Rectal smooth muscle tissue (tissue), 1 donor: ENCODE data around the gene HDAC8.
"Not testable (repeated sequence)": the region's sequence is repeated elsewhere in the genome, so short reads cannot be mapped to it uniquely, and the experiment has no call there.

ENCODE experiments used
- H3K27ac ChIP-seq: one replicate; pipeline ENCODE4 v1.7.0; 2013; ENCODE audit warnings: low read depth, low read length, inconsistent platforms
- H3K27me3 ChIP-seq: one replicate; pipeline ENCODE4 v1.7.0; 2013; ENCODE audit warnings: low read length; ENCODE audit not compliant: control insufficient read depth, insufficient read depth
- H3K36me3 ChIP-seq: one replicate; pipeline ENCODE4 v1.7.0; 2013; ENCODE audit warnings: low read length; ENCODE audit not compliant: control insufficient read depth, insufficient read depth
- H3K4me1 ChIP-seq: one replicate; pipeline ENCODE4 v1.7.0; 2013; ENCODE audit warnings: low read length; ENCODE audit not compliant: control insufficient read depth, insufficient read depth
- H3K4me3 ChIP-seq: one replicate; pipeline ENCODE4 v1.7.0; 2013; ENCODE audit warnings: low read length
- H3K9ac ChIP-seq: one replicate; pipeline ENCODE4 v1.7.0; 2013; ENCODE audit warnings: low read length

The HDAC8 gene

GRCh38 chrX:72470117-72470516 is 102.5 kb downstream of the HDAC8 start:
- no peaks in the 10 kb centered on the region for H3K4me1 ChIP-seq
- H3K4me3 ChIP-seq: no peak overlapping the region
- no peaks in the 10 kb centered on the region for H3K27me3 ChIP-seq
- H3K36me3 ChIP-seq: no peaks in the 10 kb centered on the region
- no peak overlapping the region for H3K27ac ChIP-seq
- no peak overlapping the region for H3K9ac ChIP-seq

GRCh38 chrX:72468607-72469006 is 104.0 kb downstream of the HDAC8 start:
- Histone ChIP-seq H3K27me3 (no peaks in the 10 kb centered on the region), H3K4me1 (no peaks in the 10 kb centered on the region), H3K4me3 (no peak overlapping the region), H3K36me3 (peaks cover 2% of the 10 kb centered on the region), H3K9ac (no peak overlapping the region), H3K27ac (no peak overlapping the region)

GRCh38 chrX:72467135-72467534 is 105.5 kb downstream of the HDAC8 start:
- H3K27ac ChIP-seq: no peak overlapping the region
- H3K4me1 ChIP-seq: no peaks in the 10 kb centered on the region
- no peak overlapping the region for H3K9ac ChIP-seq
- H3K27me3 ChIP-seq: no peaks in the 10 kb centered on the region
- H3K36me3 ChIP-seq: peaks cover 2% of the 10 kb centered on the region
- H3K4me3 ChIP-seq: no peak overlapping the region

GRCh38 chrX:72466493-72466892 is 106.2 kb downstream of the HDAC8 start:
- no peak overlapping the region for H3K27ac ChIP-seq
- H3K4me3 ChIP-seq: no peak overlapping the region
- no peaks in the 10 kb centered on the region for H3K27me3 ChIP-seq
- H3K36me3 ChIP-seq: peaks cover 2% of the 10 kb centered on the region
- no peak overlapping the region for H3K9ac ChIP-seq
- no peaks in the 10 kb centered on the region for H3K4me1 ChIP-seq

- Histone ChIP-seq H3K27me3 (no peaks in the 10 kb centered on the region), H3K27ac (no peak overlapping the region)
Observed at GRCh38 chrX:72465889-72466288, 106.8 kb downstream of the HDAC8 start.

GRCh38 chrX:72461766-72462165 is 110.9 kb downstream of the HDAC8 start:
- Histone ChIP-seq H3K27ac (no peak overlapping the region), H3K9ac (no peak overlapping the region), H3K4me3 (no peak overlapping the region), H3K4me1 (no peaks in the 10 kb centered on the region), H3K27me3 (no peaks in the 10 kb centered on the region), H3K36me3 (peaks cover 2% of the 10 kb centered on the region)

More at GRCh38 chrX:72465889-72466288, 106.8 kb downstream of the HDAC8 start:
- H3K9ac ChIP-seq: no peak overlapping the region
- peaks cover 2% of the 10 kb centered on the region for H3K36me3 ChIP-seq
- H3K4me3 ChIP-seq: no peak overlapping the region
- H3K4me1 ChIP-seq: no peaks in the 10 kb centered on the region

GRCh38 chrX:72461288-72461687 is 111.4 kb downstream of the HDAC8 start:
- Histone ChIP-seq H3K36me3 (peaks cover 2% of the 10 kb centered on the region), H3K27ac (no peak overlapping the region), H3K4me1 (no peaks in the 10 kb centered on the region), H3K4me3 (no peak overlapping the region), H3K9ac (no peak overlapping the region), H3K27me3 (no peaks in the 10 kb centered on the region)

GRCh38 chrX:72460715-72461114 is 111.9 kb downstream of the HDAC8 start:
- H3K27me3 ChIP-seq: no peaks in the 10 kb centered on the region
- no peak overlapping the region for H3K4me3 ChIP-seq
- H3K27ac ChIP-seq: no peak overlapping the region
- H3K36me3 ChIP-seq: peaks cover 2% of the 10 kb centered on the region
- no peaks in the 10 kb centered on the region for H3K4me1 ChIP-seq
- H3K9ac ChIP-seq: no peak overlapping the region

GRCh38 chrX:72449034-72449433 is 123.6 kb downstream of the HDAC8 start:
- H3K27ac ChIP-seq, H3K9ac ChIP-seq, H3K4me3 ChIP-seq, H3K4me1 ChIP-seq, H3K27me3 ChIP-seq, H3K36me3 ChIP-seq: not testable (repeated sequence)

GRCh38 chrX:72440764-72441163 is 131.9 kb downstream of the HDAC8 start:
- H3K27me3 ChIP-seq, H3K27ac ChIP-seq, H3K36me3 ChIP-seq, H3K4me1 ChIP-seq, H3K4me3 ChIP-seq, H3K9ac ChIP-seq: not testable (repeated sequence)

GRCh38 chrX:72436010-72436409 is 136.6 kb downstream of the HDAC8 start:
- H3K4me1 ChIP-seq: no peaks in the 10 kb centered on the region
- no peak overlapping the region for H3K4me3 ChIP-seq
- no peak overlapping the region for H3K27ac ChIP-seq
- H3K36me3 ChIP-seq: no peaks in the 10 kb centered on the region
- H3K9ac ChIP-seq: no peak overlapping the region
- no peaks in the 10 kb centered on the region for H3K27me3 ChIP-seq

- Histone ChIP-seq H3K27ac (no peak overlapping the region), H3K36me3 (no peaks in the 10 kb centered on the region), H3K4me3 (no peak overlapping the region), H3K9ac (no peak overlapping the region), H3K4me1 (no peaks in the 10 kb centered on the region), H3K27me3 (no peaks in the 10 kb centered on the region)
Observed at GRCh38 chrX:72430405-72430968, 142.2 kb downstream of the HDAC8 start.

GRCh38 chrX:72421797-72422196 is 150.8 kb downstream of the HDAC8 start:
- Histone ChIP-seq H3K9ac (no peak overlapping the region), H3K27me3 (no peaks in the 10 kb centered on the region), H3K4me1 (no peaks in the 10 kb centered on the region), H3K36me3 (no peaks in the 10 kb centered on the region), H3K4me3 (no peak overlapping the region), H3K27ac (no peak overlapping the region)
